ENCODE data around the gene CREB5.

Gene CREB5

DNA sequence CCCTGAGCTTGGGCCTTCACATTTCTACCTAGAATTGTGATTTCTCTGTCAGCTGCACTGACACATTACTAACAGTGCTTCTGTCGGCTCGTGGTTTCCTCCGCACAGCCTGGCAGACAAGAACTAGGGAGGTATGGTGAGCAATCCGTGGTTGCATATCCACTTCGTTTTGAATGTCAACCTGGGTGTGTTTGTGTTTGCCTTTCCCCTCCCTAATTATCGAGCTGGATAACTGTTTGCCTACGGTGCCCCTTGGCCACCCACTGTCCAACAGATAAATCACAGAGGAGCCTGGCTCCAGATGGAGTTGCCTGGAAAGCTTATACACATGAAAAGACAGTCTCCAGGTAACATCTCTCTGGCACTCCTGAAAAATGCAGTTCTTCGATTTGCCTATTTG, 317.0 kb downstream of the CREB5 start:
- in situ Hi-C loops (cut with MboI; ENCODE audit: low sequenced_read_pairs), result no loop called here

- in situ Hi-C loops (cut with MboI; ENCODE audit: low sequenced_read_pairs), result no loop called here
Observed at GRCh38 chr7:28729727-28730126, 317.4 kb downstream of the CREB5 start.

DNA sequence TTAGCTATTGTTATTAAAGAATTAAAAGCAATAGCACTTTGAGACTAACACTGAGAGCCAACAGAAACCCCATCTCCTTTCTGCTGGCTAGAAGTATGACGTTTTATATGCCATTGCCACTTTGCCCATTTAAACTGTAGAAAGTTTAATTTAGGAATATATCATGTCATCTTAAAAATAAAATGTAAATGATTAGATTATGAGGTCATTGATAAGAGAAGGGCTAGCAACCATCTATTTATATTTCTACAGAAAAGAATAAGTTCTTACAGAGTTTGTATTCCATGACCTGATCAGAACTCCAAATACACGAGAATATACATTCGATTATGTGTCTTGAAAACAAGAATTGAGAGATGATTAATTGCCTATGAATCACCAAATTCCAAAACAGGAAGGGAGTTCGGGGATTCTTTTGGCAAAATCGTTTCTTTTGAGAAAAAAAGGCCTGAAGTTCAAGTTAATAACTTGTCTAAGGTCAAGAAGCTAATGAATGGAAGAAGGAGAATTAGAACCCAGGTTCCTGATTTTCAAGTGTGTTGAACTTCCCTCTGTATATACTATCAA, 318.9 kb downstream of the CREB5 start:
- in situ Hi-C loops (cut with MboI; ENCODE audit: low sequenced_read_pairs), result no loop called here

DNA sequence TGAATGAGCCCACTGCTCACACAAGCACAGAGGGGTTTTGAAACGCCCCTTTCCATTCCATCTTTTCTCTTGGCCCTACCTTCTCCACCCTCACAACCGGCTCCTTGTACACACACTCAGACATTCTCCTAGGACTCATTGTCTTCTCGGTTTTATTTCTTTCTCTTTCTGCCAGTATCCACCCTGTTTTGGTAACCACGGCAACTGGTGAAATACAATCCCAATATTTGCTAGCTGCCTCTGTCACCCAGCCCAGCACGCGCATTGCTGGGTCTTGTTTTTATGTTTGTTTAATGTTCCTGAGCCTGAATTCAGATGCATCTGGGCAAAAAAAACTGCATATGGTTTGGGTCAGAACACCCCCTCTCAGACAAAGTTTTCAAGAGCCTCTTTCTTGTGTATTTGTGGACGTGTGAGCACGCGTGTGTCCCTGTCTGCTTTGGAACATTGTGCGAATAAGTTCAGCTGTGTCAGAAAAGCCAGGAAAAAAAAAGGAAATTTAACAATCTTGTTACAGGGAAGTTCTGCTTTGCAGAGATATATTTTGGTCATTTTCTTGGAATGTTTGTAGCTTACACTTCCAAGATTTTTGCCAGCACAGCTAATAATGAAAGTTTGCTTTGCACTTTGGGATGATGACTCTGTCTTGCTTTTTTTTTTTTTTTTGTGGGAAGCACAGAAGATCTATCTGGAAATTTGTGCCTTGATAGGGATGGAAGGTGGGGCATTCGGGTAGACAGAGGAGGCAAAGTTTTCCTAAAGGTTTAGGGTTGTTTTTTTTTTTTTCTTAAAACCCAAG, 320.0 kb downstream of the CREB5 start:
- in situ Hi-C loops (cut with MboI; ENCODE audit: low sequenced_read_pairs), result no loop called here

- in situ Hi-C loops (cut with MboI; ENCODE audit: low sequenced_read_pairs), result no loop called here
Observed at GRCh38 chr7:28733035-28733434, 320.7 kb downstream of the CREB5 start.

DNA sequence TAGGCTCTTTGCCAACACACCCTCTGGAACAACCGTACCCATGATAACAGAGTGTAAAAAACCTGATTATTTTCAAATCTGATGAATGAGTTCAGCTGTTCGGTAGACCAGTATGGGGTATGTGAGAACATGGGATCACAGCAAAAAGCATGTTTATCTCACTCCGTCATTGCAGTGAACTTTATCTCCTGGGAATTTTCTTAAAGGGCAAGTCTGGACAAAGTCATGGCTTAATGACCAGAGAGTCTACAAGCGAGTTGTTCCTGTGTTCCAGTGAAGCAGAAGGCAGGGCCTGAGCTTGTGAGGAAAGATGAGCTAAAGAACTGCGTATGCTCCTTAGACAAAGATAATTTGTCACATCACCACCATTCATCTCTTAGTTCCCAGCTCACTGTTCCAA, 326.1 kb downstream of the CREB5 start:
- in situ Hi-C loops (cut with MboI; ENCODE audit: low sequenced_read_pairs), result no loop called here

- in situ Hi-C loops (cut with MboI; ENCODE audit: low sequenced_read_pairs), result no loop called here
Observed at GRCh38 chr7:28739128-28739527, 326.8 kb downstream of the CREB5 start.

GRCh38 chr7:28739826-28740225, 327.5 kb downstream of the CREB5 start:
- in situ Hi-C loops (cut with MboI; ENCODE audit: low sequenced_read_pairs), result no loop called here

GRCh38 chr7:28744951-28745350, 332.6 kb downstream of the CREB5 start:
- in situ Hi-C loops (cut with MboI; ENCODE audit: low sequenced_read_pairs), result no loop called here

- in situ Hi-C loops (cut with MboI; ENCODE audit: low sequenced_read_pairs), result no loop called here
Observed at GRCh38 chr7:28745351-28745750, 333.0 kb downstream of the CREB5 start.

- in situ Hi-C loops (cut with MboI; ENCODE audit: low sequenced_read_pairs), result no loop called here
Observed at GRCh38 chr7:28747404-28747803, 335.1 kb downstream of the CREB5 start.

DNA sequence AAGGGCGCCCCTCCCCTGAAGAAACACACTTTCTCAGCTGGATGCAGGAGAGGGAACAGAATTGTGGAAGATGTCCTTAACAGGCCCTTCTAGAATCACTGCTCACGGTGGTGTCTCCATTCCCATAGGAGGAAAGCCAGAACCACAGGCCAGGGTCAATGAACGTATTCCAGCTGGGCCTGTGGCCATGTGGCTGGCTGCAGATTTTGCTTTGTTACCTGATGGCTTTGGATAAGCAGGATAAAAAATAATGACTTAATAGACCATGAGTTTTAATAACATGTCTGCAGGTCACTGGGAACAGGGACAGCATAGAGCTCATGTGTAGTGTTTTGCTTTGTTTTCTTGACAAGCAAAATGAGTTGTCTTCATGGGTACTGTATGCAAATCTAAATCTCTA, 335.5 kb downstream of the CREB5 start:
- in situ Hi-C loops (cut with MboI; ENCODE audit: low sequenced_read_pairs), result no loop called here

GRCh38 chr7:28748346-28748745, 336.0 kb downstream of the CREB5 start:
- in situ Hi-C loops (cut with MboI; ENCODE audit: low sequenced_read_pairs), result no loop called here

- in situ Hi-C loops (cut with MboI; ENCODE audit: low sequenced_read_pairs), result no loop called here
Observed at GRCh38 chr7:28748933-28749584, 336.7 kb downstream of the CREB5 start.

- in situ Hi-C loops (cut with MboI; ENCODE audit: low sequenced_read_pairs), result no loop called here
Observed at GRCh38 chr7:28749638-28750037, 337.3 kb downstream of the CREB5 start.

DNA sequence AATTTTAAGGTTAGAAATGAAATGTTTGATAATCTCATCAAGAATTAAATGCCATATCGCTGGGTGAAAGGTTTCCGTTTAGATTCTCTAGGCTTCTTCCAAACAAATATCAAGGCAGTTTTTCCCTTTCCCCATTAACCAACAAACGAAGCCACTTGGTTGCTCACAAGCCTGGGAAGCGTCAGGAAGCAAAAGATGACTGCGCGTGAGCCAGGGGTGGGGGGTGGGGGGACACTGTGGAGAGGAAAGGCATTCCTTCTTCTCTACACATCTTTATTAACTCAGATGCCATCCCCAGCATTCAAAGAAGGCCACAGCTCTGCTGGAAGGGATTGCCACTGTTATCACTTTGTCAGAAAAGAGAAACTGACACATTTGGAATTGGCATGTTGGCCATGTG, 338.7 kb downstream of the CREB5 start:
- in situ Hi-C loops (cut with MboI; ENCODE audit: low sequenced_read_pairs), result no loop called here

DNA sequence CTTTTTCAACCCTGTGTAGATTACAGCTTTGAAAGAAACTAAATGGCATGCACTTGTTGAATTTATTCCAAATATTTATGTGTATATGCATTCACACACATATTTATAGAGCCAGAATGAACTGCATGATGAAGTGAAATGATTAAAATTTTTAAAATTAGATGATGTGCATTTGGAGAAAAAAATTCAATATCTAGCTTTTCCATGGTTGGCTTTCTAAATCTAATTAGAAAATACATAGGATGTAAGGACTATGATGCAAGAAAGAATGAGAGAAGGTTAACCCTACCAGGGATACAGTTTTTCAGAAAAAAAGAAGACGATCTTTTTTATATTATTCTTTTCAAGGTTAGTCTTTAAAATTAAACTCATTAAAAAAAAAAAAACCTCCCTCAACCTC, 341.3 kb downstream of the CREB5 start:
- in situ Hi-C loops (cut with MboI; ENCODE audit: low sequenced_read_pairs), result no loop called here

GRCh38 chr7:28754027-28754426, 341.7 kb downstream of the CREB5 start:
- in situ Hi-C loops (cut with MboI; ENCODE audit: low sequenced_read_pairs), result no loop called here

GRCh38 chr7:28754447-28754846, 342.1 kb downstream of the CREB5 start:
- in situ Hi-C loops (cut with MboI; ENCODE audit: low sequenced_read_pairs), result no loop called here

DNA sequence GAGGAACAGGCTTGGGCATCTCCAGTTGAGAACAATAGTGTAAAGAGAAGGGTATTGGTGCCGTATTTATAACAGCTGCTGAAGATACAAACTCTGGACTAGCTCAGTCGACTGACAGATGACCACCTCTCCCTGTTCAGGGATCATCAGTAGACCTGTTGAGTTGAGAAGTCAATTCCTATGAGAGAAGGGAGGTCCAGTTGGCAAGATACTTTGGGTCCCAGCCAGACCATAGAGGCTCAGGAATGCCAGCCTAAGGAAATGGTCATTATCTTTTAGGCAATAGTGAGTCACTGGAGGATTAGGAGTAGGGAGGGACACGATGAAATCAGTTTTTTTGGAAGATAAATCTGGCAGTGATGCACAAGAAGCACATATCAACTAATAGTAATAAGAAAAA, 342.9 kb downstream of the CREB5 start:
- in situ Hi-C loops (cut with MboI; ENCODE audit: low sequenced_read_pairs), result no loop called here

GRCh38 chr7:28758186-28758585, 345.9 kb downstream of the CREB5 start:
- in situ Hi-C loops (cut with MboI; ENCODE audit: low sequenced_read_pairs), result no loop called here

- in situ Hi-C loops (cut with MboI; ENCODE audit: low sequenced_read_pairs), result no loop called here
Observed at GRCh38 chr7:28759475-28759971, 347.2 kb downstream of the CREB5 start.

Measured in hTERT RPE-1 (cell line).